DMS53 (cell line): Measurements from ENCODE around the gene PPP2R3C.
A peak's percentile ranks its signal among the peaks of the same experiment; 100 is the strongest.
"Not testable (repeated sequence)": the region's sequence is repeated elsewhere in the genome, so short reads cannot be mapped to it uniquely, and the experiment has no call there.

Experiments
- DNase-seq: peaks from one replicate; lab custom pipeline; 2025; lab: John Stamatoyannopoulos, UW

Gene PPP2R3C

DNA sequence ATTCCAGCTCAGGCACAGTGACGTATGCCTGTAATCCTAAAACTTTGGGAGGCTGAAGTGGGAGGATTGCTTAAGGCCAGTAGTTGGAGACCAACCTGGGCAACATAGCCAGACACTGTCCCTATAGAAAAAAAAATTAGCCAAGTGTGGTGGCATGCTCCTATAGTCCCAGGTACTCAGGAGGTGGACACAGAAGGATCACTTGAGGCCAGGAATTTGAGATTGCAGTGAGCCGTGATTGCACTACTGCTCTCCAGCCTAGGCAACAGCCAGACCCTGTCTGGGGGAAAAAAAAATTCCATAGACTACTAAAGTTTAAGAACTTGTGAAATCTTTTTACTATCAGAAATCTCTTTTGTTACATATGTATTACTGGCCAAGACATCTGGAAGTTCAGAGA lies 69.2 kb downstream of the PPP2R3C start:
- DNase-seq: no peak

DNA sequence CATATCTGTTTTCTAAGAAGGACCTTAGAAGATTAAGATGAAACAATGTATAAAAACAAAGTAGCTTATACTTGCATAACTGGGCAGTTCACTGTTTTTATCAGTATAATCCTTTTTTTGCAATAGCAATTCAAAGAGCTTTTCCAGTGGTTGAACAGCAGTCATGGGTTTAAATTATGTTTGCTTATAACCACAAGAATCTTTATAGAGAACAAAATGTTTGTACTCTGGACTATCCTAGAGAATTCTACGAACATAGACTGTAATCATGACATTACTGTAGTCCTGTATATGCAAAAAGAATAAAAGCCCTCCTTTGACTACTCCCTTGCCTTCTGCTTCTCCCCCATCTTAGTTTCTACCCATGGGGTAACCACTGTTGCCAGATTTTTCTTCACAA lies 70.0 kb downstream of the PPP2R3C start:
- no peak for DNase-seq

DNA sequence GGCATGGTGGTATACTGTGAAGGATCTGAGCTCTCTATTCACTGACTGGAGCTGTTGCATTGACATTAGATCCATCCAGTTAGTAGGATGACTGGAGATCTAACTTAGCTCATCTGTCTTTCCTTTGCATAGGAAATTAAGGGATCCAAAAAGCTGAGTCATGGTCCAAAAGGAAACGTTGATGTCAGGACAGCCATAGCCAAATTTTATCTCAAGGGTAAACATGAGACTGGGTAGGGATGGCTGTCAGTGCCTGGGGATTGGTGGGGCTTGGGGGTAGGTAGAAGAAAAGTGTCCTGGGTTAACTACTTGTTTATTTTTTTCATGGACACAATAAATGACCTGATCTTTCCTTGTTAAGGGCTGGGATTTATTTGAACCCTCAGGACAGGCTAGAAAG lies 71.1 kb downstream of the PPP2R3C start:
- peak; percentile 24 for DNase-seq

DNA sequence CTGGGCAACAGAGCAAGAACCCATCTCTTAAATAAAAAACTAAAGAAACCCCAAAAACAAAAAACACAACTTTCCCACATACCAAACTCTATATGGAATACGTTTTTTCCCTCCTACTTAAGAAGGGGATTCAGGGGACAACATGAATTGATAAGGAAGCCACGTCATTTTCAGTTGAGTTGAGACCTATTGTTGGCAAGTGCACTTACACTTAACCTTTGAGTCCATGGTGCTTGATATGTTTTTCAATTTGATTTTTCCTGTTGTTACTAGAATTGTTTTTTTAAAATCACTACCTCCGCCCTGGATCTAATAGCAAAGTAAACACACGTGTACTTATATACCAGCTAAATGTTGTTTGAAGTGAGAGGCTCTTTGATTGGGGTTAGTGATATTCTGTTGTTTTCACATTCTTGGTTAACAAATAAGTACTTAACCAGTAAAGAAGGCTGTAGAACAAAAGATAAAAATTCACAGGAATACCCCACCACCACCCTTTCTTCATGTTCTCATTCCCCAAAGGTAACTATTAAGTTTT lies 73.7 kb downstream of the PPP2R3C start:
- peak; percentile 68 for DNase-seq

DNA sequence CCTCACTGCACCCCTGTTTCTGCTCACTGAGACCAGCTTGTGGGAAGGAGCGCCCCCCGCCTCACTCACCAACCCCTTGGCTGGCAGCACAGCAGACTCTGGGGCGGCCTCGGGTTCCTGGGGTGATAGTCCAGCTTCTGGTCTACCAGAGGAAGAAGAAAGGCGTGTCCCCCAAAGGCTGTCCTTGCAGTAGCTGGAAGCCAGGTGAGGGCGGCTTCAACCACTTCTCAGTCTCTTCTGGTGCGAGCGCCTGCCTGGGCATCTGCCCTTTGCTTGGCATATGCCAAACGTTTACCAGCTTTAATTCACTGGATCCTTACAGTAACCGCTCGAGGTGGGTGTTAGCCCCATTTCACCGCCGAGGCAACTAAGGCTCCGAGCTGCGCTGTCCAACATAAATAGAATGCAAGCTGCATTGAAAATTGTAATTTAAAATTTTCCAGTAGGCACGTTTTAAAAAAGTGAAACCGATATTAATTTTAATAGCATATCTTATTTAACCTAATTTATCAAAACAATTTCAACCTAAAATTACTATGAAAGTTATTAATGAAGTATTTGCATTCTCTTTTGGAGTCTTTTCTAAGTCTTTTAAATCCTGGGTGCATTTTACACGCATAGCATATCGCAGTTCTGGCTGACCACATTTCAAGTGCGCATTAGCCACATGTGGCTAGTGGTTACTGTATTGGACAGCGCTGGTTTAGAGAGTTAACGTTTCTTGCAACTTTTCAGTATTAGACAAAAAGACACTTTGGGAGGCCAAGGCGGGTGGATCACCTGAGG lies 74.8 kb downstream of the PPP2R3C start:
- DNase-seq: peak; percentile 60

DNA sequence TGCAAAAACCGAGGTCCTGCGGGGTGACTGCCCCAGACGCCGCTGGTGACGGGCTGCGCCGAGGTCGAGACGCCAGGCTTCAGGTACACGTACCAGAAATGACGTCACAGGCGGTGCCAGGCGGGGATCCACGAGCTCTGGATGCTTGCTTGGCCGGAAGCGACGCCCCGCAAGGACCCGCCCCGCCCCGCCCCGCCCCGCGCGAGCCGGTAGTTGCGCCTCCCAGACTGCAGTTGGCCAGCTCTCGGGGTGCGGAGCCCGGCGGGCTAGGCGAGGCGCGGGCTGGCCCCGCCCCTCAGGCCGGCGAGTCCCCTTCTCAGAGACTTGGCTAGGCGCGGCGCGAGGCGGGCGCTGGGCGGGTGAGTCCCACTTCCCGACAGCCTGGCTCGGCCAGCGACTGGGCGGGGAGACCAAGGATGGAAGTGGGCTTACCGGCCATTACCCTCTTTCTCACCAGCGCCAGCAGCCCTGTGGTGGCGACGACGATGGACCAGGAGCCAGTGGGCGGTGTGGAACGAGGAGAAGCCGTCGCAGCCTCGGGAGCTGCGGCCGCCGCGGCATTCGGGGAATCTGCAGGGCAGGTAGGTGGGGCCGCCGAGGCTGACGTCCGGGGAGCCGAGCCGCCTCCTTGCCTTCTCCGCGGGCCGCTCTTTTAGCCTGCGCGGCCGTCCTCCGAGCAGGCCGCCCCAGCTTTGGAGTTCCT lies 75.6 kb downstream of the PPP2R3C start, which contains the start of gene FAM177A1:
Gene FAM177A1 (plus strand): TSS at position 225 of the 703 bp plus-strand sequence. CDS start 192 bp downstream, at position 417.
- peak; percentile 97 for DNase-seq

DNA sequence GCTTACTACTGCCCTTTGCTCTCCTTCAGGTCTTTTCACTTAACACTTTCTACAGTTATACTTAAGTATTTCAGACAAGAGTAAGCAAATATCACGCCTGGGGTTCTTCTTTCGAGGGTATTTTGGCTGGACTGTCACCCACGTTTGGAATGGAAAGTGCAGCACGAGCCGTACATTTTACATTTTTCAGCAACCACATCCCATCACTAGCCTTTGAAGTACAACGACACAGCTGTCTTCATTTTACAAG lies 76.1 kb downstream of the PPP2R3C start:
- DNase-seq: no peak

DNA sequence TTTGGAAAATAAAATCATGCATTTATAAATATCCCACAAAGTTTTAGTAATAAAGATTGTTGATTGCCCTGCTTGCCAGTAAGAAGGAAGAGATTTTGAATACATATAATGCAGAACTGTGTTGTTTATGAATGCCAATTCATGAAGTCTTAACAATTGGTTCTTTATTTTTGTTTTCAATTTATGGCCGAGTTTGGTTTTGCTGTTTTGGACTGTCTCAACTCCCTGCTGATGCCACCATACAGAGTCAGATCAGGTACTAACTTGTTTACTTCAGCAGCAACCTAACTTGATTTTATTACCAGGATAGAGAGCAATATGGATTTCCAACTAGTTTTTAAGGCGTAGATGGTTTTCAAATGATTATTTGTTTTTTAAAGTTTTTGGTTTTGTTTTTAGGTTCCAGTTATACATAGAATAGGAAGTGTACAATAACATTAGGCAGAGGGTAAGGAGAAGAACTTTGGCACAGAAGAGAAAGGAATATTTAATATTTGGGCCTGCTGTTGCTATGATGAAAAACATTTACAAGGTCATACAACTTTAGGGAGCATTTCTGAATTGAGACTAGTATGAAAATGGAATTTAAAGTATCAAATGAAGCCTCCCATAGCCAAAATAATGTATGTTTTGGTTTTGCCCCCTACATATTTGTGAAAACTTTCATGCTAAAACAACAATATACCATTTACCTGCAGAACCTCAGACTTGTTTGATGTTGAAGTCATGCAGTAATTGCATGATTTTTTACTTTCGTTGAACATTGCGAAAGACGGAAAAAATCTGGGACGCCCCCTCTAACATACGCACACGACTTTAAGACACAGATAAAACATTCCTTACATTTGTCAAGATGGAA lies 76.6 kb downstream of the PPP2R3C start:
- DNase-seq: no peak

DNA sequence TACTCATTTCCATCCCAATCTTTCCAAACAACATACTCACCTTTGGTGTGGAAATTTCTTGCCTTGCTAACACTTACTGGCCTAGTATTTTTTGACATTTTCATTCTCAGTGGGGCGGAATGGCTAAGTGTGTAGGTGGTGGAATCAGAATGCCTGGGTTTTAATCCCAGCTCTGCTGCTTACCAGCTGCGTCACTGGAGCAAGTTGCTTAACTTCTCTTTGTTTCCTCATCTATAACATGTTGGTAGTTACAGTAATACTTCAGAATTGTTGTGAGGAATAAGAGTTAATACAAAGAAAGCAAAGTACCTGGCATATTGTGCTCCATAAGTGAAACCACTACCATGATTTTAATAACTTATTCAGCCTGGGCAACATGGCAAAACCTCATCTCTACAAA lies 78.7 kb downstream of the PPP2R3C start:
- no peak for DNase-seq

DNA sequence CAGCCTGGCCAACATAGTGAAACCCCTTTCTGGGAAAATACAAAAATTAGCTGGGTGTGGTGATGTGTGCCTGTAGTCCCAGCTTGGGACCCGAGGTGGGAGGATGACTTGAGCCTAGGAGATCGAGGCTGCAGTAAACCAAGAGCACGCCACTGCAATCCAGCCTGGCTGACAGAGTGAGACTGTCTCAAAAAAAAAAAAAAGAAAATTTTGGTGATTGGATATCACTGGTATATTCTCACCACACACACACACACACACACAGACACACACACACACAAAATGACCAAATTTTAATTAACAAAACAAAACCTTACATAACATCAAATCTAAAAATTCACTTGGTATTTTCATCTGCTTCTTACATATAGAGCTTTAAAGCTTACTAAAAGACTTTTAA lies 79.2 kb downstream of the PPP2R3C start:
- no peak for DNase-seq

DNA sequence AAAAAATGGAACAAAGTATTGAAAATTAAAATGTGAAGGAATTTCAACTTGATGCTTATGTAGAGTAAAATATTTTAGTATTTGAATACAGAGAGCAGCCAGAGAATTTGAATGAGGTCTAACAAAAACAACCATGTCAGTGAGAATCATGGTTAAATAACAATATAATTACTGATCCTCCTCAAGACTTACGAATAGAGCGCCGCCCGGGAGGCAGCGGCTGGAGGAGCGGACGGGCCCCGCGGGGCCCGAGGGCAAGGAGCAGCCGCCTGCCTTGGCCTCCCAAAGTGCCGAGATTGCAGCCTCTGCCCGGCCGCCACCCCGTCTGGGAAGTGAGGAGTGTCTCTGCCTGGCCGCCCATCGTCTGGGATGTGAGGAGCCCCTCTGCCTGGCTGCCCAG lies 83.5 kb downstream of the PPP2R3C start:
- DNase-seq: not testable (repeated sequence)
